Activated CD4-positive, CD25-positive, alpha-beta regulatory T cell (primary cell): Measurements from ENCODE around the gene MUC2.

Experiments
- DNase-seq, 4 experiments: peaks; one replicate each; lab custom pipeline; 2025; lab: John Stamatoyannopoulos, UW

The MUC2 gene

DNA sequence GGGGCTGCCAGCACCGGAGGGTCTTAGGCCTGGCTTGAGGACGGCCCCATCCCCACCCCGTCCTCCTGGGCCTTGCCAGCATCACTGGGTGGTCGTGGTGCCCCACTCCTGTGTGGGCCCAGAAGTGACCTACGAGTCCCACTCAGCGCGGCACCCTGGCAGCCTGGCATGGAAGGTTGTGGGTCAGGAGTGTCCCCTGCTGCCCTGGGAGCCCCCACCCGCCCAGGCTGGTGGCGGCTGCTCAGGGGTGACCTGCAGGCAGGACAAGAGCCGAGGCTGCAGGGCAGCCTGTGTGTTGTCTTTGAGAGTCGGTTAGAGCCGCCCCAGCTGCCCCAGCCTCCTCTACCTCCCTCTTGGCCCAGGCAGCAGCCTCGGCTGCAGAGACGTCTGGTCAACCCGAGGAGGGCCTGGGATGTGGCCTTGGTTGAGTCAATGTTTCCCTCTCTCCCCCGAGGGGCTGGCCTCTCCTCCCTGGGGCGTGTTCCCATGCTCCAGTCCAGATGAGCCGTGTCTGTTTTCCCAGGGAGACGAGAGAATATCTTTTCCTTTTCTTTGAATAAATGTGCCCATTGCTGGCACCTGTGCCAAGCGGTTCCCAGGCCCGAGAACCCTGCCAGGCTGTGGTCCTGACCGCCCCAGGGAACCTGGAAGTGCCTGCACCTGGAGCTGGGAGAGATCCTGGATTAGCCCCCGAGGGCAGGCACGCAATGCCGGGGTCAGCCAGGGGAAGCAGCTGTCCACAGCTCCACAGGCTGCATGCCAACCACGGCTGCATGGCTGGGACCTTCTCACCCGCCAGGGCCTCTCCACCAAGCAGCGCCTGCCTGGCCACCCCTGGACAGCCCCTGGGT is 47.4 kb downstream of the MUC2 start:
- DNase-seq: no peak

DNA sequence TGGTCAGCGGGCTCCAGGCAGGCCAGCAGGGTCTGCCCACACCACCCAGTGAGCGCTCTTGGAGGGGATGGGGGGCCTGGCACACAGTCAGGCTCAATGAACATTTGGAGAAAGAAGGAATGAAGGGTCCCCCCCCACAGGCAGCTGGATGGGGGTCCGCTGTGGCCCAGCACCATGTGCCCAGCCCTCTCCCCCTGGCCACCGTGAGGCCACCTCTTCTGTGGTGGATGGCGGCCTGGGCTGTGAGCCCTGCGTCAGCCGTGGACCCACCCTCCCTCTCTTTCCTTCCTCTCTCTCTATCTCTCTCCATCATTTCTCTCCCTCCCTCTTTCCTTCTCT is 48.0 kb downstream of the MUC2 start:
- DNase-seq: no peak

DNA sequence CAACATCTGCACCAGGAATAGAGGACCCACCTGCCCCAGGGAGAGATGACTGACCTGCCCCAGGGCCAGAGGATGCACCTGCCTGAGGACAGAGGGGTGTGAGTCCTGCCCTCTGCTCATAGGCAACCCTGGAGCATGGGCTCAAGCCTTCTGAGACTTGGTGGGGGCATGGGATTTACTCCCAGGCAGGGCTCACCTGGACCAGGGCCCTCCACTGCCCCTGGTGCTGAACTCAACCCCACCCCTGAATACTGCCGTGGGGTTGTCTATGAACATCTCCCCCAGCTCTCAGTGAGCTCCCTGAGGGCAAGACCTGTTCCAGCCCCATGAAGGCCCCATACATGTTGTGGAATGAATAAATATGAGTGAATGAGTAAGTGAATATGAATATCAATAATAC is 49.3 kb downstream of the MUC2 start:
- no peak for DNase-seq
